ENCODE data around the gene POM121L12.

- TF ChIP-seq, protein P1, sequence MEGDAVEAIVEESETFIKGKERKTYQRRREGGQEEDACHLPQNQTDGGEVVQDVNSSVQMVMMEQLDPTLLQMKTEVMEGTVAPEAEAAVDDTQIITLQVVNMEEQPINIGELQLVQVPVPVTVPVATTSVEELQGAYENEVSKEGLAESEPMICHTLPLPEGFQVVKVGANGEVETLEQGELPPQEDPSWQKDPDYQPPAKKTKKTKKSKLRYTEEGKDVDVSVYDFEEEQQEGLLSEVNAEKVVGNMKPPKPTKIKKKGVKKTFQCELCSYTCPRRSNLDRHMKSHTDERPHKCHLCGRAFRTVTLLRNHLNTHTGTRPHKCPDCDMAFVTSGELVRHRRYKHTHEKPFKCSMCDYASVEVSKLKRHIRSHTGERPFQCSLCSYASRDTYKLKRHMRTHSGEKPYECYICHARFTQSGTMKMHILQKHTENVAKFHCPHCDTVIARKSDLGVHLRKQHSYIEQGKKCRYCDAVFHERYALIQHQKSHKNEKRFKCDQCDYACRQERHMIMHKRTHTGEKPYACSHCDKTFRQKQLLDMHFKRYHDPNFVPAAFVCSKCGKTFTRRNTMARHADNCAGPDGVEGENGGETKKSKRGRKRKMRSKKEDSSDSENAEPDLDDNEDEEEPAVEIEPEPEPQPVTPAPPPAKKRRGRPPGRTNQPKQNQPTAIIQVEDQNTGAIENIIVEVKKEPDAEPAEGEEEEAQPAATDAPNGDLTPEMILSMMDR (IDR thresholded peaks at IDR 0.05; ENCODE audit: low read depth, low read length): no peak
- no peak for TF ChIP-seq EZH2phosphoT487 (IDR thresholded peaks at IDR 0.05; ENCODE audit: low read depth)
Observed at GRCh38 chr7:53015463-53015862, 20.0 kb upstream of the POM121L12 start.

Data from OCI-LY3 (cell line).